PFSK-1 (cell line): ENCODE results near the gene C12orf57.
A peak's percentile ranks its signal among the peaks of the same experiment; 100 is the strongest.

Experiments
- FOXP2 ChIP-seq: optimal IDR thresholded peaks from 2 replicates; pipeline ENCODE3; 2011; ENCODE audit warnings: borderline replicate concordance, control low read depth, inconsistent platforms; ENCODE audit not compliant: insufficient read depth; ENCODE audit errors: extremely low read length, extremely low read depth
- POLR2AphosphoS5 ChIP-seq: IDR thresholded peaks from 2 replicates; pipeline ENCODE4 v1.6.1; 2012; ENCODE audit warnings: low read depth, mild to moderate bottlenecking, control low read depth, low read length, moderate library complexity
- SIN3A ChIP-seq: IDR thresholded peaks from 2 replicates; pipeline ENCODE4 v1.6.1; 2012; ENCODE audit warnings: mild to moderate bottlenecking, low read length, moderate library complexity, borderline replicate concordance; ENCODE audit not compliant: insufficient read depth
- TAF1 ChIP-seq: IDR thresholded peaks from 2 replicates; pipeline ENCODE4 v1.6.1; 2012; ENCODE audit warnings: low read length, control low read depth, borderline replicate concordance; ENCODE audit not compliant: insufficient read depth
- TF ChIP-seq, protein P1 (sequence below), 2 experiments: IDR thresholded peaks; 2 replicates each; pipeline versions ENCODE4 v1.6.1 to v1.8.0; 2011 to 2012; ENCODE audit warnings: low read depth in 2 of 2, low read length in 2 of 2, control low read depth in 1 of 2, inconsistent platforms in 1 of 2, mild to moderate bottlenecking in 1 of 2, moderate library complexity in 1 of 2; ENCODE audit not compliant: insufficient read depth in 1 of 2

C12orf57 gene

GRCh38 chr12:6975297-6976032 is 31.6 kb downstream of the C12orf57 start:
- TF ChIP-seq SIN3A (no peak), TAF1 (no peak), FOXP2 (no peak), POLR2AphosphoS5 (no peak)
- TF ChIP-seq, protein P1, sequence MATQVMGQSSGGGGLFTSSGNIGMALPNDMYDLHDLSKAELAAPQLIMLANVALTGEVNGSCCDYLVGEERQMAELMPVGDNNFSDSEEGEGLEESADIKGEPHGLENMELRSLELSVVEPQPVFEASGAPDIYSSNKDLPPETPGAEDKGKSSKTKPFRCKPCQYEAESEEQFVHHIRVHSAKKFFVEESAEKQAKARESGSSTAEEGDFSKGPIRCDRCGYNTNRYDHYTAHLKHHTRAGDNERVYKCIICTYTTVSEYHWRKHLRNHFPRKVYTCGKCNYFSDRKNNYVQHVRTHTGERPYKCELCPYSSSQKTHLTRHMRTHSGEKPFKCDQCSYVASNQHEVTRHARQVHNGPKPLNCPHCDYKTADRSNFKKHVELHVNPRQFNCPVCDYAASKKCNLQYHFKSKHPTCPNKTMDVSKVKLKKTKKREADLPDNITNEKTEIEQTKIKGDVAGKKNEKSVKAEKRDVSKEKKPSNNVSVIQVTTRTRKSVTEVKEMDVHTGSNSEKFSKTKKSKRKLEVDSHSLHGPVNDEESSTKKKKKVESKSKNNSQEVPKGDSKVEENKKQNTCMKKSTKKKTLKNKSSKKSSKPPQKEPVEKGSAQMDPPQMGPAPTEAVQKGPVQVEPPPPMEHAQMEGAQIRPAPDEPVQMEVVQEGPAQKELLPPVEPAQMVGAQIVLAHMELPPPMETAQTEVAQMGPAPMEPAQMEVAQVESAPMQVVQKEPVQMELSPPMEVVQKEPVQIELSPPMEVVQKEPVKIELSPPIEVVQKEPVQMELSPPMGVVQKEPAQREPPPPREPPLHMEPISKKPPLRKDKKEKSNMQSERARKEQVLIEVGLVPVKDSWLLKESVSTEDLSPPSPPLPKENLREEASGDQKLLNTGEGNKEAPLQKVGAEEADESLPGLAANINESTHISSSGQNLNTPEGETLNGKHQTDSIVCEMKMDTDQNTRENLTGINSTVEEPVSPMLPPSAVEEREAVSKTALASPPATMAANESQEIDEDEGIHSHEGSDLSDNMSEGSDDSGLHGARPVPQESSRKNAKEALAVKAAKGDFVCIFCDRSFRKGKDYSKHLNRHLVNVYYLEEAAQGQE (IDR thresholded peaks at IDR 0.05; ENCODE audit: insufficient read depth in 1 of 2, low read depth in 2 of 2, low read length in 2 of 2), result no peak

- TF ChIP-seq, protein P1 (IDR thresholded peaks at IDR 0.05; ENCODE audit: insufficient read depth in 1 of 2, low read depth in 2 of 2, low read length in 2 of 2), result no peak
Measured at GRCh38 chr12:6977653-6978052, 33.8 kb downstream of the C12orf57 start.

- TF ChIP-seq POLR2AphosphoS5, result 0 out of 2 replicates have a peak, but pooled peaks have one; percentile 15
- TF ChIP-seq TAF1, result no peak
Measured at GRCh38 chr12:6978188-6978587, 34.4 kb downstream of the C12orf57 start.

DNA sequence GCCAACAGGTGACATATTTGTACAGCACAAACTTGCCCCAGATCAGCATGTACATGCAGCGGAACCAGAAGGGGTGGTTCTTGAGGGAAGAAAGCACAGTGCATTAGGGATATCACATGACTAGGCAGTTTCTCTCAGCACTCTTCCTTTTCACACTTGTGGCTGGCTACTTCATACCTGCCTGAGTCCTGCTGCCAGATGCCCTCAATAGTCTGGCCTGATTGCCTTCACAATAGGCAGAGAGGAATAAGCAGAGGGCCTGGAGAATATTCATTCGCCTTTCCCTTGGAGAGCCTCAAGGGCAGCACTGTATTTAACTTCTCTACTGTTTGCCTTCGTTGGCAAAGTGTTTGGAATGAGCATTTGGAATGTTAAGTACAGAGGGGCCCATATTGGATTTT is 34.8 kb downstream of the C12orf57 start:
- TF ChIP-seq, protein P1 (IDR thresholded peaks at IDR 0.05; ENCODE audit: insufficient read depth in 1 of 2, low read depth in 2 of 2, low read length in 2 of 2), result no peak
- TF ChIP-seq TAF1, result no peak
- no peak for TF ChIP-seq FOXP2
- TF ChIP-seq POLR2AphosphoS5, result no peak
- no peak for TF ChIP-seq SIN3A

GRCh38 chr12:6979021-6979420 is 35.2 kb downstream of the C12orf57 start:
- TF ChIP-seq, protein P1 (IDR thresholded peaks at IDR 0.05; ENCODE audit: insufficient read depth in 1 of 2, low read depth in 2 of 2, low read length in 2 of 2), result no peak
- TF ChIP-seq TAF1 (no peak), SIN3A (no peak), FOXP2 (no peak), POLR2AphosphoS5 (no peak)
